Measurements from ENCODE around the gene GPN1.
"Not testable (repeated sequence)": the region's sequence is repeated elsewhere in the genome, so short reads cannot be mapped to it uniquely, and the experiment has no call there.

GPN1 gene

GRCh38 chr2:27682334-27682771 lies 53.5 kb downstream of the GPN1 start:
- not testable (repeated sequence) for H3K36me3 ChIP-seq (ENCODE audit: control insufficient read depth, insufficient read depth, low read length); H3K4me3 ChIP-seq (ENCODE audit: low read depth, low read length); H3K9me3 ChIP-seq (ENCODE audit: control insufficient read depth, insufficient read depth, low read length); H3K4me1 ChIP-seq (ENCODE audit: control insufficient read depth, insufficient read depth, low read length); H3K9ac ChIP-seq (ENCODE audit: low read depth, low read length); H3K27me3 ChIP-seq (ENCODE audit: control insufficient read depth, insufficient read depth, low read length)

GRCh38 chr2:27683390-27684071 lies 54.7 kb downstream of the GPN1 start:
- Histone ChIP-seq H3K9me3 (ENCODE audit: control insufficient read depth, insufficient read depth, low read length) (no peaks in the 10 kb centered on the region), H3K27me3 (ENCODE audit: control insufficient read depth, insufficient read depth, low read length) (no peaks in the 10 kb centered on the region), H3K9ac (ENCODE audit: low read depth, low read length) (no peak overlapping the region), H3K36me3 (ENCODE audit: control insufficient read depth, insufficient read depth, low read length) (peaks cover 3% of the 10 kb centered on the region), H3K4me3 (ENCODE audit: low read depth, low read length) (no peak overlapping the region), H3K4me1 (ENCODE audit: control insufficient read depth, insufficient read depth, low read length) (no peaks in the 10 kb centered on the region)

GRCh38 chr2:27685006-27685405 lies 56.2 kb downstream of the GPN1 start:
- H3K27me3 ChIP-seq (ENCODE audit: control insufficient read depth, insufficient read depth, low read length); H3K9ac ChIP-seq (ENCODE audit: low read depth, low read length); H3K4me3 ChIP-seq (ENCODE audit: low read depth, low read length); H3K9me3 ChIP-seq (ENCODE audit: control insufficient read depth, insufficient read depth, low read length); H3K36me3 ChIP-seq (ENCODE audit: control insufficient read depth, insufficient read depth, low read length); H3K4me1 ChIP-seq (ENCODE audit: control insufficient read depth, insufficient read depth, low read length): not testable (repeated sequence)

GRCh38 chr2:27685577-27685976 lies 56.7 kb downstream of the GPN1 start:
- no peaks in the 10 kb centered on the region for H3K9me3 ChIP-seq (ENCODE audit: control insufficient read depth, insufficient read depth, low read length)
- peaks cover 5% of the 10 kb centered on the region for H3K36me3 ChIP-seq (ENCODE audit: control insufficient read depth, insufficient read depth, low read length)
- no peaks in the 10 kb centered on the region for H3K4me1 ChIP-seq (ENCODE audit: control insufficient read depth, insufficient read depth, low read length)
- H3K9ac ChIP-seq (ENCODE audit: low read depth, low read length), result no peak overlapping the region
- H3K4me3 ChIP-seq (ENCODE audit: low read depth, low read length), result no peak overlapping the region
- H3K27me3 ChIP-seq (ENCODE audit: control insufficient read depth, insufficient read depth, low read length), result no peaks in the 10 kb centered on the region

- Histone ChIP-seq H3K9ac (ENCODE audit: low read depth, low read length) (no peak overlapping the region), H3K27me3 (ENCODE audit: control insufficient read depth, insufficient read depth, low read length) (no peaks in the 10 kb centered on the region), H3K9me3 (ENCODE audit: control insufficient read depth, insufficient read depth, low read length) (no peaks in the 10 kb centered on the region), H3K36me3 (ENCODE audit: control insufficient read depth, insufficient read depth, low read length) (peaks cover 5% of the 10 kb centered on the region), H3K4me3 (ENCODE audit: low read depth, low read length) (no peak overlapping the region), H3K4me1 (ENCODE audit: control insufficient read depth, insufficient read depth, low read length) (no peaks in the 10 kb centered on the region)
Measured at GRCh38 chr2:27687232-27687631, 58.4 kb downstream of the GPN1 start.

GRCh38 chr2:27689424-27689823 lies 60.6 kb downstream of the GPN1 start:
- Histone ChIP-seq H3K27me3 (ENCODE audit: control insufficient read depth, insufficient read depth, low read length) (no peaks in the 10 kb centered on the region), H3K36me3 (ENCODE audit: control insufficient read depth, insufficient read depth, low read length) (peaks cover 5% of the 10 kb centered on the region), H3K4me3 (ENCODE audit: low read depth, low read length) (no peak overlapping the region), H3K4me1 (ENCODE audit: control insufficient read depth, insufficient read depth, low read length) (no peaks in the 10 kb centered on the region), H3K9me3 (ENCODE audit: control insufficient read depth, insufficient read depth, low read length) (no peaks in the 10 kb centered on the region), H3K9ac (ENCODE audit: low read depth, low read length) (no peak overlapping the region)

- Histone ChIP-seq H3K4me1 (ENCODE audit: control insufficient read depth, insufficient read depth, low read length) (no peaks in the 10 kb centered on the region), H3K36me3 (ENCODE audit: control insufficient read depth, insufficient read depth, low read length) (peaks cover 5% of the 10 kb centered on the region), H3K9ac (ENCODE audit: low read depth, low read length) (no peak overlapping the region), H3K9me3 (ENCODE audit: control insufficient read depth, insufficient read depth, low read length) (no peaks in the 10 kb centered on the region), H3K4me3 (ENCODE audit: low read depth, low read length) (no peak overlapping the region), H3K27me3 (ENCODE audit: control insufficient read depth, insufficient read depth, low read length) (no peaks in the 10 kb centered on the region)
Measured at GRCh38 chr2:27690052-27690451, 61.2 kb downstream of the GPN1 start.

GRCh38 chr2:27697660-27698059 lies 68.8 kb downstream of the GPN1 start:
- Histone ChIP-seq H3K9me3 (ENCODE audit: control insufficient read depth, insufficient read depth, low read length) (no peaks in the 10 kb centered on the region), H3K9ac (ENCODE audit: low read depth, low read length) (no peak overlapping the region), H3K36me3 (ENCODE audit: control insufficient read depth, insufficient read depth, low read length) (no peaks in the 10 kb centered on the region), H3K27me3 (ENCODE audit: control insufficient read depth, insufficient read depth, low read length) (no peaks in the 10 kb centered on the region), H3K4me3 (ENCODE audit: low read depth, low read length) (no peak overlapping the region), H3K4me1 (ENCODE audit: control insufficient read depth, insufficient read depth, low read length) (no peaks in the 10 kb centered on the region)
